SW480 (cell line): ENCODE results near the gene EPHB1.

Source experiments
- DNase-seq: peaks from one replicate; pipeline ENCODE4 v3.0.0-alpha.2; 2016; ENCODE audit warnings: low spot score

Gene EPHB1

DNA sequence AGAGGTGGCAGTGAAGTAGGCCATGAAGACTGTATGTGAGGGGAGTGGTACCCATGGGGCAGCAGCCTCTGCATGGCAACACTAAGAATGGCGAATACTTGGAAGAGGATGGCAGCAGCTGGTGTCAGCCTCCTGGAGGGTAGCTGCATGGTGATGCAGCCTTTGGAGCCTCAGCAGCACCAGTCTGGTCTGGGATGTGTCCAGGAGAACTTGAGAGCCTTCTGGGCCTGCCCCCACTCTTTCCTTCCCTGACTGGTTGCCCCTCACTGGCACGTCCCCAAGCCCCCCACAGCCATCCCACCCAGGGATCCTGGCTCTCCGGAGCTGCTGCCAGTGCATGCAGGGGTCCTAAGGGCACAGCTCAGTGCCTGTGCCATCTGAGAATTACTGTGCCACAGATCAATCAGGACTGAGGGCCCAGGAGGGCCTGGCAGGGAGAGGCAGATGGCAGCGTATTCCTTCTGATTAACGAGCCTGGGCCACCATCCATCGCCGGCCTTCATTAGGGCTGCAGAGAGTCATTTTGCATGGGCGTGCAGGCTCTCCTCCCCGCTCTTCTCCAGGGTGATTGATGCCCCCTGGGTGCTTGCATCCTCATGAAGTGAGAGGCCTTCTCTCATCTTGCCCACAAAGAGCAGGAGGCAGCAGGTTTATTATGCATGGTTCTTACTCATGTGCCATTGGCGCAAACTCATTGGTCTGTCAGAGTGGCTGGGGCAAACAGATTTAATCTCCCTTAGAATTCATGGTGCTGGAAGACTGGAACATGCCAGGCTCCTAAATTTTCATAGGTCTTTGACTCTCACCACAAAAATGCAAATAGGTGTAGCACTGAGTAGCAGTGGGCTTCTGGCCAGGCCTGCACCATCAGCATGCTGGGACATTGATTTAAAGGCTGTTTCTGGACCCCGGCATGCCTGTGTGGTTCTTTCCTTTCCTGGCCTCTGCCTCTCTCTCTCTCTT is 116.8 kb downstream of the EPHB1 start:
- no peak for DNase-seq

DNA sequence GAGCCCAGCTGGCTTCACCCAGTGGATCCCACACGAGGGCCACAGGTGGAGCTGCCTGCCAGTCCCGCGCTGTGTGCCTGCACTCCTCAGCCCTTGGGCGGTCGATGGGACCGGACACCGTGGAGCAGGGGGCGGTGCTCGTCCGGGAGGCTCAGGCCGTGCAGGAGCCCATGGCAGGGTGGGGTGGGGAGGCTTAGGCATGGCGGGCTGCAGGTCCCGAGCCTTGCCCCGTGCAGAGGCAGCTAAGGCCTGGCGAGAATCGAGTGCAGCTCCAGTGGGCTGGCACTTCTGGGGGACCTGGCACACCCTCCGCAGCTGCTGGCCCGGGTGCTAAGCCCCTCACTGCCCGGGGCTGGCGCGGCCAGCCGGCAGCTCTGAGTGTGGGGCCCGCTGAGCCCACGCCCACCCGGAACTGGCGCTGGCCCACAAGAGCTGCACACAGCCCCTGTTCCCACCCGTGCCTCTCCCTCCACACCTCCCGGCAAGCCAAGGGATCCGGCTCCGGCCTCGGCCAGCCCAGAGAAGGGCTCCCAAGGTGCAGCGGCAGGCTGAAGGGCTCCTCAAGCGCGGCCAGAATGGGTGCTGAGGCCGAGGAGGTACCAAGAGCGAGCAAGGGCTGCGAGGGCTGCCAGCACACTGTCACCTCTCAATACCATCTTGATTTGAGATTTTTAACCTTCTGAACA is 121.4 kb downstream of the EPHB1 start:
- no peak for DNase-seq

DNA sequence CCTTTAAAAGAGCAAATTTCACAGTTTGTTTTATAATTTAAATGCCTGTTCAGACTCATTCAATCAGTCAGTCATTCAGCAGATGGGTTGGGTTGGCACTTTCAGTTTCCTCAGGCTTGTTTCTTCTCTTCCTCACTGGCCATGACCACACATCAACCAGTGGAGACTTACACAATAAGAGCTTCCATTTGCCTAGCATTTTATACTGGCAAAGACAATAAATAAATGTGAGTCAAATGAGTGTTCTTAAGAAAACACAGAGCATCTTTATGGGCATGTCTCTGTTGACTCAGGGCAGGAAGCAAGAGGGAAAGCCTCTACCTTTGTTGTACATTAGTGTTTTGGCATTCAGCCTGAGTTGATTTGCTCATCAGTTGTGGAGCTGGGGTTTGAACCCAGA is 122.6 kb downstream of the EPHB1 start:
- DNase-seq = no peak

DNA sequence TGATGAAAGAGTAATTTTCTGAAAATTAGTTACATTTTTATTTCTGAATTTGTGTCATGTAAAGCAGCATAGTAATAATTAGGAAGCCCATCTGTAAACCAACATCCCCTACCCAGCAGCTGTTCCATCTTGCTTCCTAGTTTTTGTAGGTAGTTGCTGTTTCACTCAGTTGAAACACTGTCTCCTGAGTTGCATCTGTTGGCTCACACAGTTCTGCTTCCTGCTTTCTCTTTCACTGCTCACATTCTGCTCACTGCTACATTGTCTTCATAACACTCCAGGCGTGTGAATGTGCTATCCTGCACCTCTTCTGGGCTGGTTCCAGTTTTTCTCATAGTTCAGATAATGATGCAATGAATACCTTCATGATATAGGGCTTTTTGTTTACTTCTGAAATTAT is 123.4 kb downstream of the EPHB1 start:
- no peak for DNase-seq

DNA sequence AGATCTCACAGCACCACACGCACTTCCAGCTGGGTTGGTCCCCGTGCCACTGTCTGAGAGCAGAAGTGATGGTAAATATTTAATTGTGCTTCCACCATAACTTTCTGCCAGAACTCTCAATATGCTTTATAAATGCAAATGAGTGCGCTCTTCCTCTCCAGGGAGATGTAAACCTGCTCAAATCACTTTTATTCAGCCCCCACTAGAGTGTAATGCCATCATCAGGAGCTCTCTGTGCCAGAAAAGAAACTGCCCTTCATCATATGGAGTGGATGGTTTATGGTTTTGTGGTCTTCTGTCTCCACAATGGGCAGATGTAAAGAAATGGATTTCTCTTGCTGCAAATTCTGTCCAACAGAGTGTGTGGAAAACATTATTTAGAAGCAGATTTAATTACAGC is 127.0 kb downstream of the EPHB1 start:
- no peak for DNase-seq

DNA sequence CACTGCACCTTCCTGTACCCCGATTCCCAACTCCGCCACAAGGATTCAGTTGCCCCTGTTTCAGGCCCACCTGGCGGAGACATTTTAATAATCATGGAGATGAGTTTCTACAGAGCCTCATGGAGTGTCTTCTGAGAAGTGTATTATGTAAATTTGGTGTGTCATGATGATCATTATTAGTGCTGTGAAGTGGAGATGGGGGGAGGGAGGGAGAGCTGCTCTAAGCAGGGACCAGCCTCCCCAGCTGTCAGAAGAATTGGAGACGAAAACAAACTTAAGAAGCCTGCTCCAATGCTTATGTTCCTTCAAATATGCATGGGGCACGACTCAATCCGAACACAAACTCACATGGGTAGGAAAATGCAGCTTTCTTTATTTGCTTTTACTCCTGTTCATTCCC is 127.8 kb downstream of the EPHB1 start:
- no peak for DNase-seq

DNA sequence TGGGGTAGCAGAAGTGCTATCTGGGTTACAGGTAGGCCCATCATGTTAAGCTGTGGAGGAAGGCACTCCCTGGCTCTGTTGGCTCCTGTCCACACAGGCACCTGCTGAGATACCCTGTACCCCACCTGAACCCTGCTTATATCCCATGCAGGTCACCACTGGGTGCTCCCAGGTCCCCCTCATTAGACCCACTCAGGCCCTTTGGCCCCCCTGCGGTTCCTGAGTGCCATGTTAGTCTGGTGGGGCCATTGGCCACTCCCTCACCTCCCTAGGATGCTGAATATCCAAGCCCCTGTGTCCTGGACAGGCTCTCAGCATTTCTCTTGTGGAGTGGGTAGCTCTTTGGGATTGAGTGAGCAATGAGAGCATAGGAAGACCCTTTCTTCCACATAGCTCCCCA is 128.2 kb downstream of the EPHB1 start:
- no peak for DNase-seq

DNA sequence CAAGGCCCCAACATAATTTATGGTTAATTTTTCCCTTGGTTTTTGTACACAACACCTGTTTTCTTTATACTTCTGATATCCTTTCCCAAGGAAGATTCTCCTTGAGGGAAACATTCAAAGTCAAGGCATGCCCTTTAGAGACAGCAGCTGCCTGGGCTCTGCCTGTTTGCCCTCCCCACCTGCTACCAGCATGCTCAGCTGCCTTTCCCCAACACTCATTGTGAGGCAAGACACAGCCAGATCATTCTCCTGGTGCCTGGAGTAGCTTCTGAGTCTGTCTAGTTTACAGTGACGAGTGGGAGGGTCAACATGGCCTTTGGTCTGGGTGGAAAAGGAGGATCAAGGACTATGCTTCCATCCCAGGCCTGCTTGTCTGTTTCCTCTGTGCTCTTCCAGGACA is 132.5 kb downstream of the EPHB1 start:
- no peak for DNase-seq

DNA sequence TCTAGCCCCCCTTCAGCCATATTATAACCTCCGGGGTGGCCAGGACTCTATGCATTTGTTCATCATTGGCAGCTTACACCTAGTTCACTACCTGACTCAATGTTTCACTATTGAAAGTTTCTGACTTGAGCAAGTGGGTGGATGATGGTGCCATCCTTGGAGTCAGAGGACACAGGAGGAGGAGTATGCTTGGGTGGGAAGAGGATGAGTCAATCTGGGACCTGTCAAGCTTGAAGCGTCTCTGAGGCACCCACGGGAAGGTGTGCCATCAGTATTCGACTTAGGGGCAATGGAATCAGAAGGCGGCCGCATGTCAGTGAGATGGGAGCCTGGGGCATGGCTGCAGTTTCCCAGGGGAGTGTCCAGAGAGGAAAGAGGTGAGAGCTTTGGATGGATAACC is 133.3 kb downstream of the EPHB1 start:
- no peak for DNase-seq

DNA sequence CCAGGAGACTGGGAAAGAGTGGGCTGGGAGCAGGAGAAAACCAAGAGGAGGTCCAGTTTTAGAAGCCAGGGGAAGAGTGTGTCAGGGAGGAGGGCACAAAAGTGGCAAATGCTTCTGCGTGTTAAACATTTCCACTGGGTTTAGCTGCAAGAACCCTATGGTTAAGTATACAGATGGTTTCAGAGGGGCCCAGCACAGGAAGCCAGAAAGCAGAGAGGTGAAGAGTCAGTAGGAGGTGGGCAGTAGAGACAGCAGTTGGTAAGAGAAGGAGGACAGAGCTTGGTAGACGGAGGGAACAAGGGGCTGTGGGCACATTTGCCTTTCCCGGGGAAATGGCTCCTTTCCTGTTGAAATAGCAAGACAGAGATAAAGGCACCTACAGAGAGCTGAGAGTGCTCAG is 133.8 kb downstream of the EPHB1 start:
- DNase-seq = no peak

DNA sequence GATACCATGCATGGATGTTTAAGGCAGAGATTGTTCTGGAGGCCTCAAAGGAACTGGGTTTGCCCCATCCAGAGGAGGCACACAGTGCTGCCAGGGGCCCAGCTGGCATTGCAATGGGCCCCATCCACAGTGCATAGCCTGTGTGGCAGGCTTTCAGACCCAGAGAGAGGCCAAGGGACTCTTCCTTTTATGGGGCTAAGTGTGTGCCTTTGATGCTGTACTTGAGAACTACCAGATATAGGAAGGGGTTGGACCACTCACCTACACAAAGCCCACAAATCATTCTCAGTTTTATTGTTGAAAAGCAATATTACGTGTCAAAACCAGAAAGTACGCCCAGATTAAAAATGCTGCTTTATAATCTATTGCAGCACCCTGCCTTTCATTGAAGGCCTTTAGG is 134.9 kb downstream of the EPHB1 start:
- DNase-seq = no peak

DNA sequence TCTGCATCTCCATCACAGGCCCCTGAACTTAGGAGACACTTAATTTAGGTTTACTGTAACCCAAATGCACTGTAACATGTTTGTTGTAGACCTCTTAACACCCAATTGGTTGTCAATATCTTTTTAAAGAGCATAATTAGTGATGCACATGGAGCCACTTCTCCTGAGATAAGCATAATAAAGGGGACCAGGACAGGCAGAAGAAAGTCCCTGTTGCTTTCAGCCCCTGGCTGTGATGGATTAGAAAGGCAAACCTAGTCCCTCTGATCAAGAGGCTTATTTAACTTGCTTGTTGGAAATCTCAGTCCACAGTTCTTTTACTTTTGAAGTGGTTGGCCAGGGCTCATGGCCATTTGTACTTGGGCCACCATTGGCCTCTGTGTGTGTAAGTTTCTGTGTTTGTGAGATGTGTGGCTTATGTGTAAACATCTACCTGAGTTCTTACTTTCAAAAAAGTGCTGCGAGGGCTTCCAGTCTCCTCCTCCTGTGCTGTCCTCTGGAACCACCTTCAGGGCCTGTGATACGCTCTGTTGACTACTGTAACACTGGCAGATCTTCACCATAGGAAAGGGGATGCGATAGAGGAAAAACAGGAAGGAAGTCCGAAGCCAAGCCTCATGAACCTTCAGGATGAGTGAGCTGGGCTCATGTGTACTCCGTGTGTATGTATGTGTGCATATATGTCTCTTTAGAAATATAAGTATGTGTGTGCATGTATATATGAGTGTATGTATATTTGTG is 136.2 kb downstream of the EPHB1 start:
- no peak for DNase-seq

DNA sequence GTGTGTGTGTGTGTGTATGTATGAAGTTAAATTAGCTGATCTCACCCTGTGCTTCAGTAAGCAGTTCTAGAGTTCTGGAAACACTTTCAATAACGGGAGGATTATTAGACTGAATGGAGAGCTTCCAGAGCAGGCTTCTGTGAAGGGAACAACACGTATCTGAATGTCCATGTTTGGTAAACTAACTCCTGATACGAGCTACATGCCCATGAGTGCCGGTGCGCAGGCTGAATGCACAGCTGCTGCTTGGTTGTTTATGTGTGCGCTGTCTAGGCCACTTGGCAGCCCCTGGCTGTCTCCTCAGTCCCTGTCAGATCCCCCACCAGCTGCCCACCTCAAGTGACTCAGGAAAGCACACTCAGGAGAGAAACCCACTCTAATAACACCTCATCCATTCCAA is 137.0 kb downstream of the EPHB1 start:
- DNase-seq = no peak

DNA sequence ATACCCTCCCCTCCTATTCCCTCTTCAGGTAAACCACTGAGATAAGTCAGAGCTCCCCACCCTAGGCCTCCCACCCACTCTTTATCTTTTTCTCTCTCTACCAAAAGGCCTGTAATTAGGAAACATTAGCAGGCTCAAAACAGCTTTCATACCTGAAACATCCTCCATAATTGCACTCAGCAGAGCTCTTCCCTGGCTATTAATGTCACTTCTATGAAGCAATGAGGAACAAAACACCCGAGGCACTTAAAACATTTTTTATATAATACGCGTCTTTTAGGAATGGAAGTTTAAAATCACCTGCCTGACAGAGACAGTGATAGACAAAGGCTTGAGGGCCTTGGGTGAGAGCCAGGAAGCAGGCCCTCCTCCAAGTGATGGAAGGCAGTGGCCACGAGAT is 138.9 kb downstream of the EPHB1 start:
- DNase-seq = no peak

DNA sequence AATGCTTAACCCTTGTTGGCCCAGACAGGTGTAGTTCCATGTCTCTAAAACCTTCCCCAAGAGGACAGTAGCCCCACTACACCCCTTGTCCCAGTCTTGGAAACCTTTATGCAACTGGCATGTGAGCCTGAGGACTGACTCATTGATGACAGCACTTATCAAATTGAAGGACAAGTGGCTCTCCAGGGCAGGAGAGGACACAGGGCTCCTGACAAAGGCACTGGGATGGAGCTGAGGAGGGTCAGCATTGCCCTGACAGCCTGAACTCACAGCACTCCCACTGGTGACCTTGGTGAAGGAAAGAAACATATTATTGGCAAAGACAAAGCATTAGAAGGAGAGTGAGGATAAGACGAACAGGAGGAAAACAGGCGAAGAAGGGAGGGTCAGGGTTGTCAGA is 139.9 kb downstream of the EPHB1 start:
- no peak for DNase-seq

DNA sequence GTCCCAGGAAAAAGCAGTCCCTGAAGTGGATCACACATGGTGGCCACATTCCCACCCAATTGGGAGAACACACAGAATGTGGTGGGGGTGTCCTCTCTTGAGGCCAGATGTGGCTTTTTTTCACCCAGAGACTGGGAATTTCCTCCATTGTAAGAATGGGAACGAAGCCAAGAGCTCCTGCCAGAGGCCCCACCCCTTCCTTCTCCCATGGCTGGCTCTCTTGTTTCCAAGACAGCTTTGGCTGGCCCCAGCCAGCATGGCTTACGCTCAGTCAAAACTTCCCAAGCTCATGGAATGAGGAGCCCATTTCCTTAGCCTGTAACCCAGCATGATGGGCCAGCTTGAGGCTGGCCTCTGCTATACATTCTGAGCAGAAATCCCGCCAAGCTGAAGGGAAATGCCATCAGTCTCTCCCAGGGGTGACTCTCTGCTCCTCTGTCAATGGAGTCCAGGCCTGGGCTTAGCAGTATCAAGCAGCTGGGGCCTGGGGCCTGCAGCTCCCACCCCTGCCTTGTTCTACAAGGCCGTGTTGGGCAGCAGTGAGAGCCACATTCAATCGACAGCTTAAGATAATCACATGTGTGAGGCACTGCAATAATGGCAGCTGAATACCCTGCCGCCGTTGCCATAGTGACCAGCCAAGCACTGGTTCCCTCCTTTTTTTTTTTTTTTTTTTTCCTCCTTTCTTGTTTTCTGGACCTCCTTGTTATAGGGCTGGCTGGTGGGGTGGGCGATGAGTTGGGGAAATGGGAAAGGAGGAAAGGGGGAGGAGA is 142.4 kb downstream of the EPHB1 start:
- DNase-seq = no peak

DNA sequence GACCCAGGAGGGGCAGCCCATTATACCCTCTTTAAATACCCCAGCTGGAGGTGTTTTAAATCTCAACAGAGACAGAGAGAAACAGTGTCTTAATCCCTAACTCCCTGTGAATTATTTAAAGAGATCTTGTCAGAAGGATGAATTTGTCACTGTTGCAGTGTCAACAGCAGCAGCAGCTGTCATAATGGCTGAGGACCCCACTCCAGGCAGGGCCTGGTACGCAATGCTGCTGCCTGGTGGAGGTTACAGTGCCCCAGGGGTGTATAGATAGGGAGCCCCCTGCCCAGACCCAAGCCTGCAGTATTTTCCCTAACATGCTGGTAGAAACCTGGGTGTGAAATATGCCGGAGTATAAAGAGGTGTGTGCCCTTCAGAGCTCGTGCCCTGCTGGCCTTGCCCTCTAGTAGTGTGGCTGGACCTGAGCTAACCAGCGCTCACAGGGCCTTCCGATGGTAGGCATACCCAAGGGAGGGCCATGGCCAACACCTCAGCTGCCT is 143.0 kb downstream of the EPHB1 start:
- no peak for DNase-seq

DNA sequence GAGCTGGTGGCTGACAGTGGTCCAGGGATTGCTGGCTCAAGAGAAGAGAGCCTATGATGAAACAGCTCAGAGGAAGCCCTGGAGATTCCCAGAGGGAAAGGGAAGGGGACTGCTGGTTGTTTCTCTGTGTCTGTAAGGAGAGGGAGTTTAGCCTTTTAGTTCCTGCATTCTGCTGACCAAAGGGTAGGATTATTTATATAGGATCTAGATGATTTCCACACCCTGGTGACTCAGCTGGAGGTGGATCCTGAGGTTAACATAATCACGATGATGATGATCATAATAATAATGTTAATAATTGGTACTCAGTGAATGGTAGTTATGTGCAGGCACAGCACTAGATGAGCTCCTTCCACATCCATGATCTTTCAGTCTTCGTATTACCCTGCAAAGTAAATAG is 144.9 kb downstream of the EPHB1 start:
- no peak for DNase-seq

DNA sequence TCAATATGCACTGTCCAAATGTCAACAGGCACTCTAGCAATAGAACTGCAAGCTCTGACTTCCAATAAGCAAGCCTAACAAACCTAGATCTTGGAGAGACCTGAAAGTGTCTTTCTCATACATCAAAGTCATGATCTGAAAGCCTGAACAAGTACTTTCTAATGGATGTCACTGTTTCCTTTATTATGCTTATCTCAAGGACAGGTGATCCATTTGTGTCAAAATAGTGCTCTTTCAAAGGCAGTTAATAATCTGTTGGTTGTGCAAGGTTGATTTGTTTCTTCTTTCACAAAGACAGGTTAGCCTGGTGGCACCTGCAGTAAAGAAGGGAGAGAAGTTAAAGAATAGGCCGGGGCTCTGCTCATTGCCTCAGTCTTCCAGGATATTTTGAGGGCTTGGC is 146.8 kb downstream of the EPHB1 start:
- no peak for DNase-seq

DNA sequence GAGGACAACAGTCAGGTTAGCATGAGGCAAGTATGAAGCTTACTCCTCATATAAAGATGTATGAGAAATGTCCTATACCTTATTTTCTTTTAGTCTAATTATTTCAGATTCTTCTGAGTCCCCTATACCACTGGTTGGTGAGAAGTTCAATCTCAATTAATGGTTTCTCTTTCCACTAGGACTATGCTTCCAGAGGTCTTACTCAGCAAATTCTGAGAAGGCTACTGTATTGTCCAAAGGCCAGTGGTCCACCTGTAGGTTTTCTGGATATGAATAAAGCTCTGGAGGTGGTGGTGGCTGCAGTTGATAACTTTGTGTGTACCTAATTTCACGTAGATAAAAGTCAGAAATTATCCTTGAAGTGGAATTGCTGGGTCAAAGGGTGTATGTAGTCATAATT is 149.4 kb downstream of the EPHB1 start:
- DNase-seq = no peak

DNA sequence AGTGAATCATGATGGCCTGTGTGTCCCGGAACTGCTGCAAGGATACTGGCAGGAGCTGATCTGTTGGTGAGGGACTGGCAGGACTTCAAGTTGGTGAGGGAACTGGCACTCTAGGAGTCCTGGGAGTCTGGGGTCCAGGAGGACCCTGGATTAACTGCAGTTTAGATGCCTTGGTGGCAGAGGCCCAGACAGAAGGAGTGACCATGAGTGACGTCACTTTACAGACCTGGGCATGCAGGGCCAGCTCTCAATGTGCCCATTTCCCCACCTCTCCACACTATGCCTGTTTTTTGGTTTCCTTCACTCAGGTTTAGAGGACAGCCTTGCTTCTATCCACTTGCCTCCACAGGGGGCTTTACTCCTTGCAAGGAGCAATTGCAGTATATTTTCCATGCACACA is 154.1 kb downstream of the EPHB1 start:
- DNase-seq = no peak

DNA sequence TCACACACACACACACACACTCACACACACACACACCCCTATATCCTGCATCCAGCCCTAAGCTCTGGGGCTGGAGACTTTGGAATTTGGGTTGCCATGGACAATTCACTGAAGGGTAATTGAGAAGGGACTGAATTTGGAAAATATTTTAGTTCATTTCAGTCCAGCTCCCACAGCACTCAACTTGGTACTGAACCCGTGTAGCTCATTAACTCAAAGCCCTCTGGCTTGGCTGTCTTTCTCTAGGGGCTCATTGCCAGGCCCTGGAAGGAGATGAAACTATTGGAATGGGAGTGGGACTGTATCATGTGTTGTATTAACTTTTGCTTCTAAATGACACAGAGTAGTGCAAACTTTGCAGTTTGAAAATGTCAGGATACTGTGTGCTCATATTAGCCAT is 157.3 kb downstream of the EPHB1 start:
- DNase-seq = no peak
